ENCODE data around the gene FGFR1OP2. TPM values are rescaled to one million over a fixed set of nuclear protein-coding genes. Genes with fewer than 3 reads are reported as not detected.
A peak's percentile ranks its signal among the peaks of the same experiment; 100 is the strongest.

Gene FGFR1OP2
- total and polyA plus RNA-seq, 2 of the 4 experiments (the other 2 are of a cell fraction): 26.7 to 31.0 TPM

DNA sequence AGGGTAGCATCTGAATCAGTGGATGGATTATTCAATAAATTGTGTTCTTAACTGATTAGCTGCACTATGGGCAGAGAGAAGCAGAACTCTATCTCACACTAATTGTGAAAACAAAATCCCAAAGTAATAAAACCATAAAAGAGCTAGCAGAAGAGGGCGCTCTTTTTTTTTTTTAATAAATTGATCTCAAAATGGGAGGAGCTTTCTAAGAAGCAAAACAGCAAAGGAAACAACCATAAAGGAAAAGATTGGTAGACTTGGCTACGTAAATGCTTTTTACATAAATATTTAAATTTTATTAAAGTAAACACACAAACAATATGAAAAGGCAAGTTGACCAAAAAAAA is 77.4 kb downstream of the FGFR1OP2 start:
- H3K79me1 ChIP-seq (ENCODE audit: low read depth in 1 of 2, low read length in 2 of 2): peaks cover 7 to 18% of the 10 kb centered on the region in 2 experiments
- no peak overlapping the region for H2AFZ ChIP-seq (replicated peaks; ENCODE audit: low read length, poor library complexity)
- dilution Hi-C loops (cut with HindIII; ENCODE audit: low sequenced_read_pairs, unreplicated experiment) (no loop called here), intact Hi-C loops (cut with micrococcal nuclease) (loop anchor here (1.0 to 2.0 kb wide), 3 partner anchors 127 to 291 kb away; partner anchors contain the start of gene STK38L), in situ Hi-C loops (cut with MboI; ENCODE audit: low sequenced_read_pairs) (loop anchor here (5.0 kb wide), 1 partner anchor 287 kb away; no protein-coding TSS in a partner anchor)
- no peak overlapping the region for H3K4me2 ChIP-seq (ENCODE audit: low read depth, low read length)
- H3K27ac ChIP-seq (ENCODE audit: insufficient read depth, low read length): no peak overlapping the region
- no peak overlapping the region for H2AK9ac ChIP-seq (replicated peaks; ENCODE audit: low read depth, low read length, poor library complexity)
- H3K36me3 ChIP-seq (ENCODE audit: control insufficient read depth, insufficient read depth, low read length): no peaks in the 10 kb centered on the region
- no peaks in the 10 kb centered on the region; the same call in 1 of the 2 replicates for H4K20me1 ChIP-seq (ENCODE audit: insufficient read depth, low read length)
- no peak overlapping the region for H2BK20ac ChIP-seq (ENCODE audit: low read depth, low read length)
- no peaks in the 10 kb centered on the region for H3K27me3 ChIP-seq (ENCODE audit: control insufficient read depth, insufficient read depth, low read length)
- H3K4ac ChIP-seq (ENCODE audit: low read depth, low read length): no peak overlapping the region
- WGBS, 2 experiments (ENCODE audit: extremely low coverage in 2 of 2, insufficient read length in 1 of 2): no CpG with 5 or more reads among the region's 2 CpGs
- POLR2A ChIA-PET (ENCODE audit: unreplicated experiment): no interaction called here
- TF ChIP-seq SMC3 (IDR thresholded peaks at IDR 0.05; ENCODE audit: low read depth, low read length) (peak; percentile 43; the same call in 1 of the 2 replicates), BHLHE40 (IDR thresholded peaks at IDR 0.05; ENCODE audit: low read depth, low read length) (no peak), RAD21 (IDR thresholded peaks at IDR 0.05; ENCODE audit: low read length) (peak; percentile 36; the same call in 1 of the 2 replicates), CTCF (conservative IDR thresholded peaks at IDR 0.05; ENCODE audit: low read depth, low read length) (peak; percentile 57)
- no peak overlapping the region for H3K4me3 ChIP-seq (ENCODE audit: insufficient read depth, low read depth, low read length)
- H3K9ac ChIP-seq (ENCODE audit: low read depth, low read length): no peak overlapping the region
- H3K14ac ChIP-seq (replicated peaks; ENCODE audit: low read depth, low read length): no peak overlapping the region
- ATAC-seq (ENCODE audit: low read depth) (no peak), DNase-seq (peak; percentile 56)
- H4K5ac ChIP-seq (ENCODE audit: low read depth, low read length): no peak overlapping the region
- no peak overlapping the region for H4K8ac ChIP-seq (ENCODE audit: low read depth in 2 of 2, low read length in 2 of 2)
- CTCF ChIA-PET: interaction anchor here (0.5 to 1.4 kb wide), 12 partner anchors 12 to 622 kb away, joined by 3 to 7 read pairs (median 3); partner anchors contain the start of genes C12orf71 and STK38L
- H2BK15ac ChIP-seq (ENCODE audit: low read depth, low read length): no peak overlapping the region
- no peaks in the 10 kb centered on the region for H3K4me1 ChIP-seq (ENCODE audit: control insufficient read depth, insufficient read depth, low read length)
- H3K23ac ChIP-seq (ENCODE audit: low read depth, low read length): no peak overlapping the region
- H2BK120ac ChIP-seq (ENCODE audit: low read depth, low read length): no peak overlapping the region
- no peak overlapping the region for H3K56ac ChIP-seq (ENCODE audit: extremely low read depth, insufficient read depth, low read length)
- no peak overlapping the region for H2AK5ac ChIP-seq (ENCODE audit: low read depth, low read length)
- H3K9me3 ChIP-seq (ENCODE audit: control insufficient read depth, insufficient read depth, low read length): no peaks in the 10 kb centered on the region
- no peak overlapping the region for H4K91ac ChIP-seq (ENCODE audit: insufficient read depth, low read depth, low read length)
- no peak overlapping the region for H3K18ac ChIP-seq (ENCODE audit: low read depth, low read length)
- no peak overlapping the region for H2BK5ac ChIP-seq (ENCODE audit: low read depth, low read length, poor library complexity, severe bottlenecking)
- H3K9me1 ChIP-seq (ENCODE audit: insufficient read depth, low read length): no peaks in the 10 kb centered on the region
- BruUV-seq (replicated peaks): no TSS peak

Other genes with a start within 250 kb of the FGFR1OP2 start
- gene ITPR2, start 105.3 kb upstream of the FGFR1OP2 start, total RNA-seq (2012; rRNA removed): 9.0 and 9.2 TPM in 2 replicates
- 1.1 and 1.2 TPM in 2 replicates for gene ITPR2, start 105.3 kb upstream of the FGFR1OP2 start, polyA plus RNA-seq (2012; rRNA removed)
- 31.9 and 46.9 TPM in 2 replicates for gene INTS13, start 489 bp upstream of the FGFR1OP2 start, total RNA-seq (2012; rRNA removed)
- gene INTS13, start 489 bp upstream of the FGFR1OP2 start, polyA plus RNA-seq (2012; rRNA removed): 9.2 and 9.9 TPM in 2 replicates
- gene TM7SF3, start 75.9 kb downstream of the FGFR1OP2 start, total RNA-seq (2012; rRNA removed): 45.3 and 46.6 TPM in 2 replicates
- gene TM7SF3, start 75.9 kb downstream of the FGFR1OP2 start, polyA plus RNA-seq (2012; rRNA removed): 27.0 and 35.3 TPM in 2 replicates
- 61.1 and 105 TPM in 2 replicates for gene MED21, start 84.1 kb downstream of the FGFR1OP2 start, total RNA-seq (2012; rRNA removed)
- gene MED21, start 84.1 kb downstream of the FGFR1OP2 start, polyA plus RNA-seq (2012; rRNA removed): 13.8 and 17.0 TPM in 2 replicates
- gene C12orf71, start 144.1 kb downstream of the FGFR1OP2 start, total RNA-seq (2012; rRNA removed): not detected in 2 replicates
- not detected in 2 replicates for gene C12orf71, start 144.1 kb downstream of the FGFR1OP2 start, polyA plus RNA-seq (2012; rRNA removed)

Data from IMR-90 (cell line).